Stimulated activated effector memory CD8-positive, alpha-beta T cell treated with anti-CD3 and anti-CD28 coated beads, Interleukin-12 subunit alpha, Interleukin-12 subunit beta, amount 100 ng/mL, for 72 hours (primary cell): Measurements from ENCODE around the gene GDF10.

Experiments used
- ATAC-seq: fragments of 150-1000 bp; cut with Tn5 transposase; 2 replicates; pipeline ENCODE4 v1.10.0; 2021
- DNase-seq, 2 donors: peaks; one replicate each; pipeline ENCODE4 v3.0.0; 2021 to 2022; ENCODE audit warnings: low spot score in 2 of 2
- H3K27ac Mint-ChIP-seq: one replicate; pipeline ENCODE4 v1.8.0; 2022; ENCODE audit warnings: mild to moderate bottlenecking, mixed read lengths
- H3K36me3 Mint-ChIP-seq: one replicate; pipeline ENCODE4 v1.8.0; 2022; ENCODE audit warnings: mild to moderate bottlenecking, mixed read lengths
- H3K4me1 Mint-ChIP-seq: one replicate; pipeline ENCODE4 v1.8.0; 2022; ENCODE audit warnings: mixed read lengths
- H3K4me3 Mint-ChIP-seq: one replicate; pipeline ENCODE4 v1.8.0; 2022; ENCODE audit warnings: mild to moderate bottlenecking, mixed read lengths
- H3K9me3 Mint-ChIP-seq: one replicate; pipeline ENCODE4 v1.8.0; 2022; ENCODE audit warnings: mixed read lengths

Gene GDF10

GRCh38 chr10:47339759-47340607 lies 40.0 kb downstream of the GDF10 start:
- H3K27ac Mint-ChIP-seq: no peak overlapping the region
- no peaks in the 10 kb centered on the region for H3K4me1 Mint-ChIP-seq
- no peak overlapping the region for H3K4me3 Mint-ChIP-seq
- no peaks in the 10 kb centered on the region for H3K36me3 Mint-ChIP-seq
- ATAC-seq (peak; percentile 34), DNase-seq (no peak)
- no peaks in the 10 kb centered on the region for H3K9me3 Mint-ChIP-seq

- H3K36me3 Mint-ChIP-seq: no peaks in the 10 kb centered on the region
- peak; percentile 44 to 83 for DNase-seq
- no peaks in the 10 kb centered on the region for H3K4me1 Mint-ChIP-seq
- no peak overlapping the region for H3K27ac Mint-ChIP-seq
- peak; percentile 62 for ATAC-seq
- no peaks in the 10 kb centered on the region for H3K9me3 Mint-ChIP-seq
- no peak overlapping the region for H3K4me3 Mint-ChIP-seq
These were observed 40.7 kb downstream of the GDF10 start for GRCh38 chr10:47340608-47341170.

- Mint-ChIP-seq H3K36me3 (no peaks in the 10 kb centered on the region), H3K27ac (no peak overlapping the region), H3K9me3 (no peaks in the 10 kb centered on the region), H3K4me1 (no peaks in the 10 kb centered on the region), H3K4me3 (no peak overlapping the region)
- no peak for DNase-seq
- ATAC-seq: no peak
These were observed 45.2 kb downstream of the GDF10 start for GRCh38 chr10:47344996-47345870.

GRCh38 chr10:47346581-47347302 lies 46.7 kb downstream of the GDF10 start:
- Mint-ChIP-seq H3K36me3 (no peaks in the 10 kb centered on the region), H3K9me3 (no peaks in the 10 kb centered on the region), H3K27ac (no peak overlapping the region), H3K4me3 (no peak overlapping the region), H3K4me1 (no peaks in the 10 kb centered on the region)
- ATAC-seq (no peak), DNase-seq (no peak)

- no peak for DNase-seq
- Mint-ChIP-seq H3K4me3 (no peak overlapping the region), H3K4me1 (no peaks in the 10 kb centered on the region), H3K9me3 (no peaks in the 10 kb centered on the region), H3K27ac (no peak overlapping the region), H3K36me3 (no peaks in the 10 kb centered on the region)
- ATAC-seq: no peak
These were observed 47.3 kb downstream of the GDF10 start for GRCh38 chr10:47347303-47347675.

GRCh38 chr10:47348138-47348651 lies 48.2 kb downstream of the GDF10 start, which contains the start of gene RBP3:
Gene RBP3 (plus strand): TSS chr10:47348363. CDS start chr10:47348485, 122 bp downstream.
- Mint-ChIP-seq H3K4me1 (no peaks in the 10 kb centered on the region), H3K27ac (no peak within 1 kb of the TSS), H3K9me3 (no peaks in the 10 kb centered on the region), H3K36me3 (no peaks in the 10 kb centered on the region), H3K4me3 (no peak within 1 kb of the TSS)
- DNase-seq (no peak), ATAC-seq (no peak)

GRCh38 chr10:47348661-47349470 lies 48.9 kb downstream of the GDF10 start:
- Mint-ChIP-seq H3K9me3 (no peaks in the 10 kb centered on the region), H3K27ac (no peak overlapping the region), H3K4me3 (no peak overlapping the region), H3K36me3 (no peaks in the 10 kb centered on the region), H3K4me1 (no peaks in the 10 kb centered on the region)
- no peak for DNase-seq
- no peak for ATAC-seq

- Mint-ChIP-seq H3K27ac (no peak overlapping the region), H3K4me1 (no peaks in the 10 kb centered on the region)
These were observed 49.5 kb downstream of the GDF10 start for GRCh38 chr10:47349516-47349915.

GRCh38 chr10:47349941-47350371 lies 50.0 kb downstream of the GDF10 start:
- ATAC-seq (no peak), DNase-seq (no peak)
- no peak overlapping the region for H3K4me3 Mint-ChIP-seq
- H3K27ac Mint-ChIP-seq: no peak overlapping the region
- no peaks in the 10 kb centered on the region for H3K36me3 Mint-ChIP-seq
- H3K4me1 Mint-ChIP-seq: no peaks in the 10 kb centered on the region
- no peaks in the 10 kb centered on the region for H3K9me3 Mint-ChIP-seq

More at GRCh38 chr10:47349516-47349915, 49.5 kb downstream of the GDF10 start:
- H3K4me3 Mint-ChIP-seq: no peak overlapping the region
- ATAC-seq (no peak), DNase-seq (no peak)
- no peaks in the 10 kb centered on the region for H3K36me3 Mint-ChIP-seq
- H3K9me3 Mint-ChIP-seq: no peaks in the 10 kb centered on the region

- H3K9me3 Mint-ChIP-seq: no peaks in the 10 kb centered on the region
- no peaks in the 10 kb centered on the region for H3K36me3 Mint-ChIP-seq
- no peak overlapping the region for H3K27ac Mint-ChIP-seq
- no peaks in the 10 kb centered on the region for H3K4me1 Mint-ChIP-seq
- no peak for ATAC-seq
- no peak for DNase-seq
- H3K4me3 Mint-ChIP-seq: no peak overlapping the region
These were observed 51.0 kb downstream of the GDF10 start for GRCh38 chr10:47350671-47351640.

- ATAC-seq (no peak), DNase-seq (no peak)
- no peaks in the 10 kb centered on the region for H3K9me3 Mint-ChIP-seq
- no peaks in the 10 kb centered on the region for H3K36me3 Mint-ChIP-seq
- no peaks in the 10 kb centered on the region for H3K4me1 Mint-ChIP-seq
- H3K27ac Mint-ChIP-seq: no peak overlapping the region
- no peak overlapping the region for H3K4me3 Mint-ChIP-seq
These were observed 52.2 kb downstream of the GDF10 start for GRCh38 chr10:47351899-47352815.

GRCh38 chr10:47353351-47353750 lies 53.4 kb downstream of the GDF10 start:
- no peaks in the 10 kb centered on the region for H3K36me3 Mint-ChIP-seq
- DNase-seq (no peak), ATAC-seq (no peak)
- no peak overlapping the region for H3K4me3 Mint-ChIP-seq
- H3K9me3 Mint-ChIP-seq: no peaks in the 10 kb centered on the region
- H3K27ac Mint-ChIP-seq: no peak overlapping the region
- no peaks in the 10 kb centered on the region for H3K4me1 Mint-ChIP-seq
